Measurements from ENCODE around the gene SGSM2.
A peak's percentile ranks its signal among the peaks of the same experiment; 100 is the strongest.

Gene SGSM2

DNA sequence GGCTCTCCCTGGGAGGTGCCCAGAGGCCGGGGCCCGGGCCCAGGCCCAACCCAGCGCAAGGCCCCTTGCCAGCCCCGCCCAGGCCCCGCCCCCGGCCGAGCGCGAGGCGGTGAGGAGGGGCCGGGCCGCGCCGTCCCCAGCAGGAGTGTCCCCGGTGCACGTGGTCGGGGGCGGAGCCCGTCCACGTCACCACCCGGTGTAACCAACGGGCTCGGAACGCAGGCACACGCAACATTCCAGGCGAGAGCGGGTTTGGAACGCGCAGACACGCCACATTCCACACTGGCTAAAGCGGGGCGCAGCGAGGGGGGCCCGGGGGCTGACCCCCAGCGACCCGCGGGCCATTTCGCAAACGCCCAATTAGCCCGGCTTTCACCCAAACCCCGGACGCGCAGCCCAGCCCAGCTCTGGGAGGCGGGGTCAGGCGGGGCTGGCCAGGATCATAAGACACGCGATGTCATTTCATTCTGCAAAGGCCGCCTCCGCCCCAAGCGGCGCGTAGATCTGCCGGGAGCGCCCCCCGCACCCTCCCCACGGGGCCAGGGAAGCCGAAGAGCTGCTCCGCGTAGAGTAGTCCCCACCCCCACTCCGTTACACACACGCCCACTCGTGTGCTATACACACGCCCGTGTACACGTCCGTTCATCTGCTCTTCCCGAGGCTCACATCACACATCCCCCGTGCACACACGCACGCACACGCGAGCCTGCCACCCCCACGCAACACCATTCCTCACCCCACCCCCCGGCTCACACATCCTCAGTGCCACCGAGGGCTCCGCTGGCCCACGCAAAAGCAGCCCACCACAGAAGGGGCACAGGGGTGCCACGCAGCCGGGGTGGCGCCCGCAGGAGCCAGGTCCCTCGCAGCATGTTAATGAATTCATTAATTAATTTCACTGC lies 62.5 kb downstream of the SGSM2 start:
- peak; percentile 97 for DNase-seq

DNA sequence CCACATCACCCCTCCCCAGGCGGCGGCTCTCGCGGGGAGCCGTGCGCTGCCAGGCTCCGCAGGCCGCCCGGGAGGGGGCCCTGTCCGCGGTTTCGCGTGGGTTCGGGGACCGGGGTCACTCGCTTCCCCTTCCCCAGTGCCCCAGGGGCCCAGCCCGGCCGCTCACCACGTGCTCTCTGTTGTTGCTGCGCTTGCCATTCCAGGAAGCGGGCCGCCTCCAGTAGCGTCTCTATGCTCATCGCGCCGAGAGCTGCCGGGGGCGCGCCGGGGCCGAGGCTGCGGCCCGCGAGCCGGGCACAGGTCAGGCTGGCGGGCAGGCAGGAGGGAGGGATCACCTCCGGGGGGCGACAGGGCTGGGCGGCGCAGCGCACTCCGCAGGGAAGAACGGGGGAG lies 63.2 kb downstream of the SGSM2 start:
- peak; percentile 87 for DNase-seq

DNA sequence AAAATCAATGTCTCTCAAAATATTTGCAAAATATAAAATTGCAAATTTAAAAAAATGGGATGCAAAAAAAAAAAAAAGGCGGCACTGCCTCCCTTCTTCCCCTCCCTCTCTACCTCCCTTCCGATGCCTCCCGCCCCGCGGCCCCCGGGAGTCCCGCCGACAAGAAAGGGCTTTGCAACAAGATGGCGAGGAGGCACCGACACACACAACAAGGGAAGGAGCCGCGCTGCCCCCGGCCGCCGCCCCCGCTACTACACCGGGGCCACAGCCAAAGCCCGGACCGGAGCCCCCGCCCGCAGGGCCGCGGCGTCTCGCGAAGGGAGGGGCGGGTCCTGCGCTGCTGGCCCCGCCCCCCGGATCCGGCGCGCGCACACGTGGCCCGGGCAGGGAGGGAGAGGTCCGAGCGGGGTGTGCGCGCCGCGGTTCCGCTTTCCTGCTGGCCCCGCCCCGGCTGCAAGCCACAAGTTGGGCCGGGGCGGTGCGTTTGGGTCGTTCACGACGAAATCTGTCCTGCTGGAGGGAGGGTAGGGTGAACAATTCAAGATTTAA lies 63.6 kb downstream of the SGSM2 start, which contains the start of gene MNT:
Gene MNT, minus strand, starts transcription at position 184 of the 549 bp plus-strand sequence. CDS start 348 bp downstream, outside the sequence.
- peak; percentile 98 for DNase-seq

DNA sequence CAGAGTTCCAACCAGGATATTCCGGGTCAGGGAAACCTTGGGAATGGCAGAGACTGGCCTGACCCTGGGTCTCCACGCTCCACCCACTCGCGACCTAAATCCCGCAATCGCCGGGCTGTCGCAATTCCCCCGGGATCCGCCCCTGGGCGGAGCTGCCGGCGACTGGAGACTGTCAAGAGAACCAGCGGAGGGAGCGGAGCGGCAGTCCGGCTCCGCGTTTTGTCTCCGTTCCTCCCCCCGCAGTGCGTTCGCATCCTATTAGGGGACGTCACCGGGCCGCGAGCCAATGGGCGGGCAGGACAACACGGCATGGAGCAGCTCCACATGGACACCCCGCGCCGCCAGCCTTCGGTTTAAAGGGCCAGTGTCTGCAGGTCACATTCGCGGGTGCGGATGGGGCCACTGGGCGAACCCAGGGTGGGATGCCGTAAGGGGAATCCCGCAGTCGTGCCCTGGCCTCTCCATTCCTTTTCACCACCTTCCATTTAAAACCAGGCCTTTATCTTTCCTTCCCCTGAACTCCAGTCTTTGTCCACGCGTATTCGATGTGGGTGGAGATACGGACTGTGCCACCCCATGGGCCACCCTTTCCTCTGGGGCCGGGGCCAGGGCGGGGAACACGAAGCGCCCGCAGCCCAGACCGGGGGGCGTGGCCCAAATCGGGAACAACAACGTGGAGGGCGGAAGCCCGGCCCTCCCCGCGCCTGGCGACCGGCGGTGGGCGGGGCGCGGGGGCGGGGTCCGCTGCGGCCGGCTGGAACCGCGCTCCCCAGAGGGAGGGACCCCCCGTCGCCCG lies 64.3 kb downstream of the SGSM2 start:
- peak; percentile 100 for DNase-seq

DNA sequence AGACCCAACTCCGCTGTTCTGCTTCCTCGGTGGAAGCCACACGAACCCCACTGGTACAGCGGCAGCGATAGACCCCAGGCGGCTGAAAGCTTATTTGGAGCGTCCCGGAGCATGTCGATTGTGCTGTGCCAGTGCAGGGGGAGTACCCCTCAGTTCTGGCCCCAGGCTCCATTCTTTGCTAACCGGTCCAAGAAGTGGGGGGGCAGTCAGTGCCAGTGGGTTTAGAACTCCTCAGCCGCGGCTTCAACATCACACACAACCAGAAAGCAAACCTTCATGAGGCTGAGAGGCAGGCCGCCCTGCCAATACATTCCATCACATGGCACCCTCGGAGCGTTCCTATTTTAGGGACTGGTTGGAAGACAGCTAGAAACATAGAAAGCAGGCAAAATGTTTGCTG lies 65.2 kb downstream of the SGSM2 start:
- DNase-seq, result no peak

DNA sequence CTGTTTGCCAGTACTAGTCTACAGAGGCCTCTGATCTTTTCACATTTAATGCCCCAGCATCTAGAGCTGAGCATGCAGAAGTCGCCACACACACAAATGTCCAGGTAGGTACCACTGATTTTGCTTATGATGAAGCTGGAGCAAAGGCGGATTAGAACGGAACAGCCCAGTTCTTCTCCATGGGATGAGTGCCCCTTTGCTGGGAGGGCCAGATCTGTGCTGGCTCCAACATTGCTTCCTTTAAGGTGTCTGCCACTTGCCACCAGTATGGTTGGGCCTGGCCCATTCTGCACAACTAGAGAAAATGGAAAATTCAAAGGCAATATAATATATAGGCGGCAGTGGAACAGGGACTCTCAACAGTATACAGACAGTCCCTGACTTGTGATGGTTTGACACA lies 65.7 kb downstream of the SGSM2 start:
- DNase-seq, result no peak

DNA sequence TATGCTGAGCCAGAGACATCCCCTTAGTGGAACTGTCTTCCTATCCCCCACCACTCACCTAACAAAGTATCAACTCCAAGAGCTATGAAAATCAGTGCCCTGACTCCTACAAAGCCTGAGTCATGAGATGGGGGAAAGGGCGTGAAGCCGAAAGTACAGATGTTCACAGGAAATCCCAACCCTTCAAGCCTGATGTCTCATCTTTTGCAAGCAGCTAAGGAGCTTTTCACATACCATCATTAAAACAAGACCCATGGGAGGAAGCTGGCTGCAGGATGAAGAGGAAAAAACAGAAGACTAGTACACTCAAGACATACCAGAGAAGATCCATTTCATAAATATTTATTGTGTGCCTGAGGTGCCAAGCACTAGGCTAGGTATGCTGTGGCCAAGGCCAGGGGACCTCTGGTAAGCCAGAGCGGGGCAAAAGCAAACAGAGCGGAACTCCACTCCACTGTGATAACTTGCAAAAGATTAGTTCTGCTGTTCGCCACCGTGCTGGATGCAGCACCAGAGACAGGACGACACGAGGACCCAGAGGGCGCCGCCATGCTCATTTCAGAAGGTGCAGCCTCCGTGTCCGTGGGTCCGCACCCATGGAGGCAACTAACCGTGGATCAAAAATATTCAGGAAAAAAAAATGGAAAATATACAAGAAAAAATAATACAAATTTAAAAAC lies 68.1 kb downstream of the SGSM2 start:
- DNase-seq, result no peak

DNA sequence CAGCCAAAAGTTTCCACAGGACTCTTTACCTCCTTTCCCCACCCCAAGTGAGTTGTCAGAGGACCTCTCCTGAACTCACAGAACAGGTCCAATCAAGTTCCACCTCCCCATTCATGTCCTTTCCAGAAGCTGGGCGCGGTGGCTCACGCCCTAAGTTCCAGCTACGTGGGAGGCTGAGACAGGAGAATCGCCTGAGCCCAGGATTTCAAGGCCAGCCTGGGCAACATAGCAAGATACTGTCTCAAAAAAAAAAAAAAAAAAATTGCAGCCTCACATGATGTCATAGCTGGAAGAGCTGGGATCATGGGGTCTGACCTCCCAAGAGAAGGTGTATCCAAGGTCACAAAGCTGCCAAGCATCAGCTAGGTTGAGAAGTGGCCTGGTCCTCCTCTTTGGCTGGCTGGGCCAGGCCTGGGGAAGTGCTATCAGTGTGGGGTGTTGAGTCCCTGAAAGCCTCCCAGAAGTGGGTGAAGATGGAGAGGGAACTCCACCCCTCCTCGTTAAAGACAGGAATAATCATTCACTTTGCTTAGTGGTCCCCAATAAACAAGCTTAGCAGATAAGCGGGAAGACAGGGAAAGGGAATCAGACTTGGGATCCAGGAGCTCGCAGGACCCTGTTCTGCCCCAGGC lies 69.1 kb downstream of the SGSM2 start:
- no peak for DNase-seq

DNA sequence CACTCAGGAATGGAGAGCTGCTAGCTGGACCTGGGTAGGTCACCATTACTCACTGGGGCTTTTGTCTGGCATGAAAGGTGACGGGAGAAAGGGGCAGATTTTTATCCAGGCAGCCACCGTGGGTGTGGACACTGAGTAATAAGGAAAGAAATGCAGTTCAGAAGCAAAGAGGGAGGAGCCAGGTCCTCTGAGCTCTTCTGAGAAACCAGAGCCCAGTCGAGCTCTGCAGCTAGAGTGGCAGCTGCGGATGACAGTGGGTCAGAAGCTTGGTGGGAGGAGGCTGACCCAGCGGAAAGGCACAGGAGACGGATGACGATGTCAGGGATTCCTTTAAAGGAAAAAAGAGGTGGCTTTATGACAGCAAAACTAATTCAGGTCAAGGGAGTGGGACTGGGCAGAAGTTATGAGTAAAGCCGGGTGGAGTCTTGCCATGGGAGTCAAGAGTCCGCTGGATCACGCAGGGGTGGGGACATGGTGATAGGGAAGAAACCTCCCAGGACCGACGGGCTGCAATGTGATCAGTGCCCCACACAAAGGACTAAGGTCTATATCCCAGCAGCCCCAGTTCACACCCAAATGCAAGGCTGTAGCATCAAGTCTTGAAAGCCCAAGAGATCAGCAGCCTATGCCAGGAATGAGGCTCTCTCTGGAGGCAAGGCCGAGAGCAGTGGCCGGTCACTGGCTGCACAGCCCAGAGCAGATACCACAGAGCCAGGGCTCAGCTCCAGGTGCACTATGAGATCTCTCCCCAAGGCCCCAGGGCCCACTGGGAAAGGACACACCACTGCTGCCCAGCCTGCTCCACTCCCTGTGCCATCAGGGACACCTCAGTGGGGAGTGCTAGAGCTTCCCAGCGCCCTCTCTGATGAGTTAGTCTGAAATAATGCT lies 69.8 kb downstream of the SGSM2 start:
- no peak for DNase-seq

DNA sequence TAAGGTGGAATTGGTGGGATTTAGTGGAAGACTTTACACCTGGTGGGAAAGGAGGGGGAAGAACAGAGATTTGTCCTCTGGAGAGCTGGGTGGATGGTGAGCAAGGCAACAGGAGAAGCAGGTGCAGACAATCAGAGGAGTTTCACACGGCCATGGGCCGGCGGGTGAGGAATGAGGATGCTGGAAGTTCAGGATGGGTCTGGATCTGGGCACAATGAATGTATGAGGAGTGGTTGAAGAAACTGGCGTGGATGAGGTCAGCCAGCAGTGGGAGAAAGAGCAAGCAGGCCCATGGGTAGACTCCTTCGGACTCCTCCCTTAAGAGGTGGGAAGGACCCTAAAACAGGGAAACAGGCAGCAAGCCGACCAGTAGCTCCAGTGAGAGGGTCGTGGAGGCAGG lies 73.7 kb downstream of the SGSM2 start:
- no peak for DNase-seq

DNA sequence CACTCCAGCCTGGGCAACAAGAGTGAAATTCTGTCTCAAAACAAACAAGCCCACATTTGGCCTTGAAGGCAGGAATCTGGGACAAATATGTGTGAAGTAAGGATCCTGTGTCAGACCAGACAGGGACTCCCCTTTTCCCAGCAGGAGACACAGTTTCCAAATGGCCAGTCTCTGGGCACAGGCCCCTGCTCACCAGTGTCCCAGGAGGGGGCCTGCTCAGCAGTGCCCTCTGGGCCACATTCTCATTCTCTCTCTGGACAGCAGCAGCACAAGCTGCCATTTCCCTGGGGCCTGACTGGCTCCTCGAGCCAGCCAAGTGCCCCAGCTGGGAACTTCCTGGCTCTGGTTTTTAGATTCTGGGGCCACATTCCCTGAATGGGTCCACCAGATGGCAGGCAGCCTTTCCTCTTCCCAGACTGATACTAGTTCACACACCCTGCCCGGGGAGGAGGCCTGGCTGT lies 75.3 kb downstream of the SGSM2 start:
- DNase-seq, result no peak

DNA sequence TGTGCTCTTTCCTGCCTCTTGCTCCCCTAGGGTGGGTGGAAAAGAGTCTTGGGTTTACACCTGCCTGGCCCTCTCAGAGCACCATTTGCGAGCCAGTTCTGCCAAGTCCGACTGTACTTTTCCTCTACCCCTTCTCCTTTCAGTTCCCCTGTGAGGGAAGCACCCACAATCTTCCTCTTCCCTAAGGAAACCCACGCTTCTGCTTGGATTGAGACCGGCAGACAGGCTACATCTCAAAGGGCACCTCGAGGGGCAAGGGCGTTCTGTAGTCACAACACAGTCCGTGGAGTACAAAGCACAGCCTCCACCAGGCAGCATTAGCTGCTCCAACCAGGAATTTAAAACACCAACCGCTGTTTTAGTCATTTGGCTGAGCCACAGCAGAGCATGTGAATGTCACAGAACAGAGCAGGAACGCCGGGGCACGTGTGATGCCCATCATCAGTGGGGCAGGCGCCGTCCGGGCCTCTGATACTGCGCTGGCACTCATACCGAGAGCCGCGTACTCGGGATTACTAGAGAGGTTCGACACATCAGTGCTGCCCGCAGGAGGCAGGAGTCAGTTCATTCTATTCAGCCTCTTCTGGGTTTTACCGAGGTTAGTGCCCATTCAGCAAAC lies 77.3 kb downstream of the SGSM2 start:
- no peak for DNase-seq

DNA sequence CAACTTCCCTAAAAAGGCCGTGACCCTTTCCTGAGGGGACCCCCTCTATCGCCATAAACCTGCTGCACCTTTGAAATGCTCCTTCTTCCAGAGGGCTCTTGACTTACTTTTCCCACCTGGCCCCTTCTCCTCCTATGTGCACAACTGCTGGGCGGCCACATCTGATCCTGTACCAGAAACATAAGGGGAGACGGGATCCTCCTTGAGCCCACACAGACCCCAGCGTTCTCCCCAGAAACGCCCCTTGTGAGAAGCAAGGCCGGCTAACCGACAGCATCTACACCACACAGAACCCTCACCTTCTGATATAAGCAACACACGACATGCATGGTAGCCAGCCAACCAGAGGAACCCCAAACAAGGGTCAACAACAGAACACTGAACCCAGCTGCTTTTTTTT lies 77.8 kb downstream of the SGSM2 start:
- no peak for DNase-seq

DNA sequence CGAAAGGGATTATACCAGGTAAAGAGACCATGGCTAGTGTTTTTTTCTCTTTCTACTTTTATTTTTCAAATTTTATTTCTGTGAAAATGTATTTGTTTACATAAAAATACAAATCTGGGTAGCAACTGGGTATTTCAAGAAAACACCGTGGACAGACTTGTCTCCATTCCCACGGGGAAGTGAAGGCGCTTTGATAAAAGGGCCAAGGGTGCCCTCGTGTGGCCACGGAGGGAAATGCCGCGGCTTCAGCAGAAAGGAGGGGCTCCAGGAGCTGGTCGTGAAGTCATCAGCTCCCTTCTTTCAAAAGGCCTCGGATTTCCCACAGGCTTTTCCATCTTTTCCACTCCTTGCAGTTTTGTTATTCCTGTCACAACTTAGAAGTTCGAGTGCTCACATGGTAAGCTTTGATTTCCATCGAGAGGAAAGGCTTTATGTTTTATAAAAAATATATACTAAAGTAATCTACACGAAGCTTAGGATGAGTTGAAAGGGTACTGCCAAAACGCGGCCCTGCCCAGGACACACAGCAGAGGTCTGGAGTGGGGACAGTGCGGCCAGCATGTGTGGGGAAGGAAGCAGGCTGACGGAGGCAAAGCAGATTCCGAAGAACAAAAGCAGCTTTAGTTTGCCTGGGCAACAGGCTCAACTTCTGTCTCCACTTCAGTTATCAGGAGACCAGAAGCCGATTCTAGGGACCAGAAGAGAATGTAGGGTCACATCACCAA lies 78.9 kb downstream of the SGSM2 start:
- DNase-seq, result peak; percentile 95

DNA sequence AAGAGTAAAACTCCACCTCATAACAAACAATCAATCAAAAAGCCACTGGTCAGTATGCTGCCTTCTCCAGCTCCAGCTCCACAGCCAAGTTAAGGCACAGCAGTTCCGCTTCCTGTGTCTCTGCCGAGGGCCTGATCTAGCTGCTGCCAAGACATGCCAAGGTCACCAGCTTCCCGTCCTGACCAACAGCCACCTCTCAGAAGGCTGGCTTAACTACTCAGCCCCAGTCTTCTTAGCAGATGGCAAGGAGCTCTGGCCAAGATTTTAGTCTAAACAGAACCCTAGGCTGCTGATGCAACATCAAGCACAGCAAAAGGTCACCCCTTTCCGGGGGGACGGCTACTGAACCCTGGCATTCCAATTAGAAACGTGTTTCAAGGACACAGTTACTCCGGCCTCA lies 81.3 kb downstream of the SGSM2 start:
- DNase-seq, result no peak

DNA sequence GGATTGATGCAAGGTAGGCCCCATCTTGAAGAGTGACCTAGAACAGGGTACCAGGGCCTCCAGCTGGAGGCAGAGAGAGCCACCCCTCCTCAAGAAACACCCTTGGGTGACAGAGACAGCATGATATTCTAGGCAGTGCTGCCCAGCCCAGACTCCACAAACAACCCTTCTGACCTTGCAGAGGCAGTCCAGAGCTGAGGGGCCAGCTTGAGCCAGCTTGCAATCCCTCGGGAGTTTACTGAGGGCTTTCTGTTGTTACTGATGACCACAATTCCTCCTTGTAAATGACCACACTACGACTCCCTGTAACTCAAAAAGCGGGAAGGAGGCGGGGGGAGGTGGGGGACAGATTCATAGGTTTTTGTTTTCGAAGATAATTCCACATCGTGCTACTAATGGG lies 82.2 kb downstream of the SGSM2 start:
- no peak for DNase-seq

DNA sequence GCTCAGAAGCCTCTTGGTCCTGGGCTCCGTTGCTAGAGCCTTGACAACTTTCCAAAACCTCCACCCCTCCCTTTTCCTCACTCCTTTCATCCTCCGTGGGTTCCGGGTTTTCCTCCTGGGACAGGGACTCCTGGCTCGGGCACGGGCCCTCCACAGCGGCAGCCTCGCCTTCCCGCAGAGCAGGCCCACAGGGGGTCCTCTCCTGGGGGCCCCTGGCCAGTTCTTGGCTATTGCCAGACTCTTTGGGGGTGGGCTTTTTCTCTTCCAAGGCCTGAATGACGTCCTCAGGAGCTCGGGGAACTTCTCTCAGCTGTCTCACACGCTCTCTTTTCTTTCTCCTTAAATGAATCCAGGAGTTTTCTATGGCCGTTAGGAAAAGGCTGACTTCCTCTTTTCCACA lies 82.9 kb downstream of the SGSM2 start:
- DNase-seq, result no peak

DNA sequence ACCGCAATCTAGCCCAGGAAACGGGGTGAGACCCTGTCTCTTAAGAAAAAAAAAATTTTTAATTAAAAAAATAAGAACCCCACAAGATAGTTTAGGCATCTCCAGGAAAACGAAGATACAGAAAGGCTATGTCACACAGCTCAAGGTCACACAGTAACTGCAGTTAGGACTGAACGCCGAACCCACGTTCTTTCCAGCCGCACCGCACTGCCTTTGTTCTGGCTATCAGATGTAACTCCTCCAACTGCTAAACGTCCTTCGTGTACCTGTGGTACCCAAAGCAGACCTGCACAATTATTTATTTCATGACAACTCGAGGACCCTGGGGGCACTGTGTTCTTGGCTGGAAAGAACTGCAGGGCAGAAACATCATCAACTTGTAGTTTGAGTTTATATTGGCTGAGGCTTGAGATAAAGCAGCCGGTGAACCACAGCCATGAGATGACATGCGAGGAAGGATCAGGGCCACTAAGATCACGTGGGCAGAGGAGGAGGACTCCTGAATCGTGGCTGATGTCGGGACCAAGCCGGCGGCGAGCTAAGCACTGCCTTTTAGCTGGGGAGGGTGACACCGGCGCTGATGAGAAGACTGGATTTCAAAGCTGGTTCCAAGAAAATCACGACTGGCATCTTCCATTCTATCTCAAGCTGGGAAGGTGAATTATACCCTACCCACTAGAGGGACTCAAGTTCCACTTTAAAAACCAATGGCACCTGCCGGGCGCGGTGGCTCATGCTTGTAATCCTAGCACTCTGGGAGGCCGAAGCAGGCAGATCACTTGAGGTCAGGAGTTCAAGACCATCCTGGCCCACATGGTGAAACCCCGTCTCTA lies 84.2 kb downstream of the SGSM2 start:
- no peak for DNase-seq

DNA sequence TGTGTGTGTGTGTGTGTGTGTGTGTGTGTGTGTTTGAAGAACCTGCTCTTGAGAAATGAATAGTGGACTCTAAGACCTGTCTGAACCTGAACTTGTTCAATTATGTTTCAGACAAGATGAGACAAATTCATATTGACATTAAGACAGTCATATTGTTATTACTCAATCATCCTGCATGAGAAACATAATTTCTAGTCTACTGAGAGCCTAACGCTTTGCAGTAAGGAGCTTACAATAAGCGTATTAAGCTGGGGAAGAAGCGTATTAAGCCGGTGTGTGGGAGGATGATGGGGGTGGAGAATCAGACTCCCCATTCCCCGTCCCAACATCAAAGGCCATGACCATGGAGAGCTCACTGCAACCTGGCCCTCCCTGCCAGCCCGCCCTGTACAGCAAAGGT lies 86.0 kb downstream of the SGSM2 start:
- no peak for DNase-seq

Measured in activated effector memory CD4-positive, alpha-beta T cell treated with anti-CD3 and anti-CD28 coated beads, Interleukin-2, amount 50 U/mL, for 16 hours (primary cell).